Retinal pigment epithelial cell (primary cell): ENCODE measurements around the gene OR51E1.
A peak's percentile ranks its signal among the peaks of the same experiment; 100 is the strongest.

Experiments
- DNase-seq: peaks from one replicate; pipeline ENCODE4 v3.0.0-alpha.2; 2010; ENCODE audit warnings: low read depth
- H3K4me3 ChIP-seq: 2 replicates; pipeline ENCODE4 v1.5.1; 2011; ENCODE audit warnings: mild to moderate bottlenecking, low read length, control low read depth, moderate library complexity
- CTCF ChIP-seq: conservative IDR thresholded peaks from 2 replicates; pipeline ENCODE4 v1.5.1; 2011; ENCODE audit warnings: low read depth, low read length, control low read depth, inconsistent platforms

Gene OR51E1

GRCh38 chr11:4671741-4672140 is 28.0 kb downstream of the OR51E1 start:
- no peak for DNase-seq
- no peak overlapping the region for H3K4me3 ChIP-seq
- TF ChIP-seq CTCF, result no peak

GRCh38 chr11:4672470-4672869 is 28.7 kb downstream of the OR51E1 start:
- TF ChIP-seq CTCF, result no peak

GRCh38 chr11:4673781-4674180 is 30.0 kb downstream of the OR51E1 start:
- no peak for TF ChIP-seq CTCF
- no peak overlapping the region for H3K4me3 ChIP-seq
- no peak for DNase-seq

More at GRCh38 chr11:4672470-4672869, 28.7 kb downstream of the OR51E1 start:
- no peak overlapping the region for H3K4me3 ChIP-seq
- peak; percentile 63 for DNase-seq

- TF ChIP-seq CTCF, result no peak
- no peak overlapping the region for H3K4me3 ChIP-seq
- no peak for DNase-seq
Observed at GRCh38 chr11:4677948-4678347, 34.2 kb downstream of the OR51E1 start.

- no peak for TF ChIP-seq CTCF
- DNase-seq, result no peak
Observed at GRCh38 chr11:4680341-4680740, 36.6 kb downstream of the OR51E1 start.

GRCh38 chr11:4682623-4683419 is 39.0 kb downstream of the OR51E1 start:
- no peak overlapping the region for H3K4me3 ChIP-seq
- DNase-seq, result no peak
- no peak for TF ChIP-seq CTCF

More at GRCh38 chr11:4680341-4680740, 36.6 kb downstream of the OR51E1 start:
- no peak overlapping the region for H3K4me3 ChIP-seq

GRCh38 chr11:4684631-4685285 is 41.0 kb downstream of the OR51E1 start:
- no peak for TF ChIP-seq CTCF
- H3K4me3 ChIP-seq, result no peak overlapping the region
- no peak for DNase-seq
